GM19240 (cell line): ENCODE measurements around the gene NME1.
"Not testable (repeated sequence)": the region's sequence is repeated elsewhere in the genome, so short reads cannot be mapped to it uniquely, and the experiment has no call there.

Experiments
- DNase-seq: peaks from one replicate; pipeline ENCODE4 v3.0.0; 2011; ENCODE audit warnings: low spot score; ENCODE audit not compliant: insufficient read length

The NME1 gene

GRCh38 chr17:51144266-51145022, 8.9 kb upstream of the NME1 start:
- no peak for DNase-seq

GRCh38 chr17:51147650-51148049, 5.7 kb upstream of the NME1 start:
- no peak for DNase-seq

- DNase-seq = no peak
Observed at GRCh38 chr17:51149163-51149562, 4.2 kb upstream of the NME1 start.

- DNase-seq = no peak
Observed at GRCh38 chr17:51150932-51151331, 2.4 kb upstream of the NME1 start.

GRCh38 chr17:51152766-51153209, 571 bp upstream of the NME1 start:
- DNase-seq = no peak

GRCh38 chr17:51154176-51154575, 817 bp downstream of the NME1 start:
- DNase-seq = no peak

- no peak for DNase-seq
Observed at GRCh38 chr17:51155416-51155815, 2.1 kb downstream of the NME1 start.

GRCh38 chr17:51159604-51160003, 6.2 kb downstream of the NME1 start:
- DNase-seq = no peak

- no peak for DNase-seq
Observed at GRCh38 chr17:51161541-51161940, 8.2 kb downstream of the NME1 start.

GRCh38 chr17:51164911-51165679, 11.7 kb downstream of the NME1 start:
- no peak for DNase-seq

GRCh38 chr17:51165680-51166197, 12.4 kb downstream of the NME1 start:
- no peak for DNase-seq

- DNase-seq = peak; percentile 74
Observed at GRCh38 chr17:51166198-51166986, 13.0 kb downstream of the NME1 start, which contains the start of gene NME2. Gene NME2 (plus strand): TSS chr17:51166411. CDS start chr17:51166831, 420 bp downstream.

- peak; percentile 78 for DNase-seq
Observed at GRCh38 chr17:51166987-51167931, 13.9 kb downstream of the NME1 start.

- DNase-seq = no peak
Observed at GRCh38 chr17:51169340-51169739, 16.0 kb downstream of the NME1 start.

- no peak for DNase-seq
Observed at GRCh38 chr17:51170736-51171135, 17.4 kb downstream of the NME1 start.

- not testable (repeated sequence) for DNase-seq
Observed at GRCh38 chr17:51172030-51172429, 18.7 kb downstream of the NME1 start.

GRCh38 chr17:51180486-51180885, 27.1 kb downstream of the NME1 start:
- no peak for DNase-seq

- DNase-seq = no peak
Observed at GRCh38 chr17:51184124-51184523, 30.8 kb downstream of the NME1 start.

GRCh38 chr17:51185763-51186332, 32.5 kb downstream of the NME1 start:
- DNase-seq = no peak

GRCh38 chr17:51188271-51188833, 35.0 kb downstream of the NME1 start:
- DNase-seq = no peak
